Gastroesophageal sphincter (tissue), 4 donors: Measurements from ENCODE around the gene RNF4. TPM values are rescaled to one million over a fixed set of nuclear protein-coding genes. Genes with fewer than 3 reads are reported as not detected.

Experiments
- ATAC-seq: fragments of 150-250 bp; one replicate; pipeline ENCODE4 v1.9.1; 2016; ENCODE audit warnings: mild to moderate bottlenecking, moderate library complexity
- H3K27ac ChIP-seq, 4 donors: fragments of 200-600 bp; sonication (generic) in 3 of 4; 1 replicate in 3 of 4; 2 replicates in 1 of 4; pipeline ENCODE4 v1.5.1; 2016 to 2019
- H3K27me3 ChIP-seq: fragments of 200-600 bp; sonication (generic); one replicate; pipeline ENCODE4 v1.5.1; 2019
- H3K36me3 ChIP-seq, 2 donors: fragments of 200-600 bp; sonication (generic); one replicate each; pipeline ENCODE4 v1.5.1; 2019; ENCODE audit warnings: control low read depth in 1 of 2
- H3K4me1 ChIP-seq, 3 donors: fragments of 200-600 bp; sonication (generic); 1 replicate in 2 of 3; 2 replicates in 1 of 3; pipeline ENCODE4 v1.5.1; 2016 to 2019; ENCODE audit warnings: control low read depth in 2 of 3
- H3K4me3 ChIP-seq, 2 donors: fragments of 200-600 bp; sonication (generic); one replicate each; pipeline ENCODE4 v1.5.1; 2019; ENCODE audit warnings: mild to moderate bottlenecking in 1 of 2, moderate library complexity in 1 of 2
- H3K9me3 ChIP-seq, 3 donors: fragments of 200-600 bp; sonication (generic); one replicate each; pipeline ENCODE4 v1.5.1; 2017 to 2019; ENCODE audit warnings: control low read depth in 2 of 3
- CTCF ChIP-seq, 4 experiments: fragments of 200-600 bp in 2 of 4; fragments of 450-650 bp in 2 of 4; sonication (generic) in 1 of 4; IDR thresholded peaks; one replicate each; pipeline ENCODE4 v1.5.1; 2017 to 2019; ENCODE audit warnings: antibody characterized with exemption in 4 of 4, mild to moderate bottlenecking in 2 of 4, moderate library complexity in 2 of 4
- EP300 ChIP-seq: sonication (generic); formaldehyde crosslinking; IDR thresholded peaks from one replicate; pipeline ENCODE4 v1.6.1; 2017; ENCODE audit warnings: antibody characterized with exemption, mild to moderate bottlenecking
- POLR2A ChIP-seq, 2 donors: fragments of 450-650 bp; IDR thresholded peaks; one replicate each; pipeline ENCODE4 v1.6.1; 2017; ENCODE audit warnings: antibody characterized with exemption in 2 of 2, mild to moderate bottlenecking in 2 of 2, moderate library complexity in 1 of 2
- POLR2AphosphoS5 ChIP-seq: sonication (generic); formaldehyde crosslinking; IDR thresholded peaks from one replicate; pipeline ENCODE4 v1.6.1; 2017; ENCODE audit warnings: antibody characterized with exemption
- WGBS, 2 donors: methylation state at CpG; one replicate each; pipeline ENCODE4 v1.1.5; 2018; ENCODE audit warnings: low coverage in 1 of 2; 5-methylcytosine and 5-hydroxymethylcytosine counted together
- total RNA-seq, 4 donors: library from RNA; depleted of rRNA; stranded (reverse); fragments of >200 nt; gene quantifications; one replicate each; pipeline ENCODE4 v1.1.0, GENCODE V29; 2016

RNF4 gene
- total RNA-seq, 4 donors from 2014 or later = 30.2 to 64.3 (median 43.1) TPM

GRCh38 chr4:2482693-2483092 lies 13.8 kb downstream of the RNF4 start:
- WGBS, 2 donors = 3 to 15% methylated on average over 3 of the region's 3 CpGs
- peaks cover 10 to 98% (median 44%) of the 10 kb centered on the region in 3 donors for H3K4me1 ChIP-seq
- H3K27ac ChIP-seq = peak overlapping the region in 3 of 4 donors; percentile 56 to 68 (median 59)
- no peaks in the 10 kb centered on the region for H3K9me3 ChIP-seq
- TF ChIP-seq POLR2AphosphoS5 (peak; percentile 46), EP300 (no peak)
- H3K36me3 ChIP-seq = no peaks in the 10 kb centered on the region
- ATAC-seq = peak; percentile 31
- H3K4me3 ChIP-seq = no peak overlapping the region
- no peaks in the 10 kb centered on the region for H3K27me3 ChIP-seq

GRCh38 chr4:2483237-2483636 lies 14.3 kb downstream of the RNF4 start:
- no peaks in the 10 kb centered on the region for H3K9me3 ChIP-seq
- H3K36me3 ChIP-seq = no peaks in the 10 kb centered on the region
- TF ChIP-seq CTCF (IDR thresholded peaks at IDR 0.05) (no peak), POLR2AphosphoS5 (no peak), EP300 (no peak), POLR2A (IDR thresholded peaks at IDR 0.05) (no peak)
- H3K27ac ChIP-seq = peak overlapping the region in 3 of 4 donors; percentile 56 to 68 (median 59)
- H3K4me3 ChIP-seq = no peak overlapping the region
- no peaks in the 10 kb centered on the region for H3K27me3 ChIP-seq
- ATAC-seq = no peak
- 93% methylated on average over 3 of the region's 3 CpGs; no CpG with 5 or more reads in 1 of the 2 donors for WGBS, 2 donors
- peaks cover 10 to 98% (median 38%) of the 10 kb centered on the region in 3 donors for H3K4me1 ChIP-seq

- 77 to 88% methylated on average over 6 of the region's 6 CpGs for WGBS, 2 donors
- H3K27ac ChIP-seq = peak overlapping the region in 1 of 4 donors; percentile 68
- TF ChIP-seq EP300 (no peak), POLR2A (IDR thresholded peaks at IDR 0.05) (no peak)
Measured at GRCh38 chr4:2484185-2484584, 15.3 kb downstream of the RNF4 start.

GRCh38 chr4:2484993-2485392 lies 16.1 kb downstream of the RNF4 start:
- TF ChIP-seq POLR2AphosphoS5 = no peak
- no peak for TF ChIP-seq POLR2A (IDR thresholded peaks at IDR 0.05)
- no peak for TF ChIP-seq CTCF (IDR thresholded peaks at IDR 0.05)
- TF ChIP-seq EP300 = no peak
- ATAC-seq = peak; percentile 77
- Histone ChIP-seq H3K9me3 (no peaks in the 10 kb centered on the region), H3K4me3 (no peak overlapping the region), H3K27me3 (no peaks in the 10 kb centered on the region), H3K27ac (peak overlapping the region in 3 of 4 donors; percentile 16 to 68 (median 64)), H3K36me3 (peaks cover 0 to 10% of the 10 kb centered on the region in 2 donors), H3K4me1 (peaks cover 10 to 92% (median 37%) of the 10 kb centered on the region in 3 donors)
- 47 to 61% methylated on average over 11 of the region's 11 CpGs for WGBS, 2 donors

More at GRCh38 chr4:2484185-2484584, 15.3 kb downstream of the RNF4 start:
- Histone ChIP-seq H3K36me3 (peaks cover 0 to 3% of the 10 kb centered on the region in 2 donors), H3K4me1 (peaks cover 10 to 92% (median 37%) of the 10 kb centered on the region in 3 donors), H3K4me3 (no peak overlapping the region), H3K27me3 (no peaks in the 10 kb centered on the region), H3K9me3 (no peaks in the 10 kb centered on the region)
- ATAC-seq = no peak

- Histone ChIP-seq H3K9me3 (no peaks in the 10 kb centered on the region), H3K4me1 (peaks cover 10 to 89% (median 37%) of the 10 kb centered on the region in 3 donors), H3K27me3 (no peaks in the 10 kb centered on the region), H3K27ac (peak overlapping the region in 1 of 4 donors; percentile 19), H3K36me3 (peaks cover 0 to 20% of the 10 kb centered on the region in 2 donors), H3K4me3 (no peak overlapping the region)
- no peak for ATAC-seq
- WGBS, 2 donors = 87 to 100% methylated on average over 3 to 4 of the region's 4 CpGs
- TF ChIP-seq CTCF (IDR thresholded peaks at IDR 0.05) (no peak), EP300 (no peak), POLR2A (IDR thresholded peaks at IDR 0.05) (no peak), POLR2AphosphoS5 (no peak)
Measured at GRCh38 chr4:2485956-2486355, 17.1 kb downstream of the RNF4 start.

- Histone ChIP-seq H3K27ac (no peak overlapping the region), H3K4me1 (peaks cover 10 to 79% (median 33%) of the 10 kb centered on the region in 3 donors), H3K4me3 (no peak overlapping the region), H3K36me3 (peaks cover 0 to 30% of the 10 kb centered on the region in 2 donors), H3K27me3 (no peaks in the 10 kb centered on the region), H3K9me3 (no peaks in the 10 kb centered on the region)
- WGBS, 2 donors = 93 to 97% methylated on average over 2 to 4 of the region's 6 CpGs
- no peak for TF ChIP-seq POLR2AphosphoS5
- no peak for TF ChIP-seq EP300
- no peak for TF ChIP-seq POLR2A (IDR thresholded peaks at IDR 0.05)
- TF ChIP-seq CTCF (IDR thresholded peaks at IDR 0.05) = no peak
- ATAC-seq = no peak
Measured at GRCh38 chr4:2486981-2487380, 18.1 kb downstream of the RNF4 start.
